ENCODE results near the gene UGCG. TPM values are rescaled to one million over a fixed set of nuclear protein-coding genes. Genes with fewer than 3 reads are reported as not detected.

Gene UGCG
- polyA plus RNA-seq (2013, experiment 1 of 2): 23.6 TPM
- polyA plus RNA-seq (2013, experiment 2 of 2): 24.2 TPM

DNA sequence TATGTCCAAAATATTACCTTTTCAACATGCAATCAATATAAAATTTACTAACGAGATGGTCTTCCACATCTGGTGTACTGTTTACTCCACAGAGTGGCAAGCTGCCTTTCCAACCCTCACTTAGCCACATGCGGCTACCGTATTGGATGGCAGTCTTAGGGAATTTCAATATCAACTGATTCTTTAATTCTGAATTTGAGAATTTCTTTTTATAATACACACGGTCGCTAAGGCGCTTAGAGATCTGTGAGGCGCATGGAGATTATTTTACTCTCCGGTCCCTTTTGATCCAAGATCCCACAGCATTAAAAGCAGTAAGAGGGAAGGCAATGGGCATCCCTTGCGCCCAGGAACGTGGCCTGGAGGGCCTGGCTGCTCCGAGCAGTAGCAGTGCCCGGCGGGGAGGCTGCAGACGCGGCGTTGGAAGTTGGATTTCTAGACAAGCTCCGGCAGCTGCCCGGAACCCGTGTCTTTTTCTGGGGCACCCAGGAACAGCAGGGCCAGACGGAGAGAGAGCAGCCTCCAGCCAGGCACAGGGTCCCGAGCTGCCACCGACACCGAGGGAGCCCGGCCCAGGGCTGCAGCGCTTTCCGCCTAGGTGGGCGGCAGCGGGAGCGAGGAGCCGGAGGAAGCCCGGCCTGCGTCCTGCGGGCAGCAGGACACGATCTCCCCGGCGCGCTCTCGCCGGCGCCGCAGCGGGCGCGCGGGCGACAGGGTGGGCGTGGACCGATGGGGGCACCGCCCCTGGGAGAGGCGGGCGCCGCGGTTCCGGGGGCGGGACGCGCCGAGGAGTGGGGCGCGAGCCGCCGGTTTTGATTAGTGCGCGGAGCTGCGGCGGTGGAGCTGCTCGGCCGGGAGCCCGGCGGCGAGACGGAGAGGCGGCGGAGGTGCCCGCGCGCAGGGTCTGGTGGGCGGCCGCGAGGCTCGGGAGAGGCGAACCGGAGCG is at the start of gene UGCG:
TSS of gene UGCG (plus strand) at position 819 of the 946 bp plus-strand sequence. CDS start 402 bp downstream, outside the sequence.
- 2% methylated on average over 55 to 74 of the region's 84 CpGs for WGBS, 2 experiments (ENCODE audit: insufficient coverage in 2 of 2)
- Histone ChIP-seq H3K4me3 (ENCODE audit: extremely low read depth, insufficient read depth, low read length, poor library complexity, severe bottlenecking) (peak within 1 kb of the TSS; percentile 74), H3K4me1 (ENCODE audit: control insufficient read depth, insufficient read depth, low read length, poor library complexity, severe bottlenecking) (peaks cover 4% of the 10 kb centered on the region), H3K27ac (ENCODE audit: low read depth, low read length, severe bottlenecking) (peak within 1 kb of the TSS; percentile 85), H3K9me3 (ENCODE audit: control insufficient read depth, low read length) (no peaks in the 10 kb centered on the region), H3K36me3 (ENCODE audit: control insufficient read depth, insufficient read depth, low read length) (no peaks in the 10 kb centered on the region)

DNA sequence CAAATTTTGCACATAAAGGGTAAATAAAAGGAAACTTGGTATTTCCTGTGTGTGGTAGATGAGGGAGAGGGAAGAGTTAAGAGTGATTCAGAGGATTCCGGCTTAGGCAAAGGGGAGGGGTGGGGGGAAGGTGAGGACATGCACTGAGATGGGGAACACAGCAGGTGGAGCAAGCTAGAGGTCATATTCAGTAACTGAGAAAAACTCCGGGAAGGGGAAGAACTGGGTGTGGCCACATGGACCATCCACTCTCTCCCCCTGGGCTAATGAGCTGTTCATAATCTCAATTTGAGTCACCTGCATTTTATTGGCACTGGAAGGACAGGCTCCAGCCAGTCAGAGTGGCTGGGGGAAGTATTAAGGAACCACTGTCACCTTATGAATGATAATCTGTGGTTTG is 45.1 kb upstream of the UGCG start:
- no peaks in the 10 kb centered on the region for H3K9me3 ChIP-seq (ENCODE audit: control insufficient read depth, low read length)
- WGBS, 2 experiments (ENCODE audit: insufficient coverage in 2 of 2): 56 to 59% methylated on average over 2 of the region's 2 CpGs
- no peak overlapping the region for H3K27ac ChIP-seq (ENCODE audit: low read depth, low read length, severe bottlenecking)
- no peak overlapping the region for H3K4me3 ChIP-seq (ENCODE audit: extremely low read depth, insufficient read depth, low read length, poor library complexity, severe bottlenecking)
- no peaks in the 10 kb centered on the region for H3K36me3 ChIP-seq (ENCODE audit: control insufficient read depth, insufficient read depth, low read length)
- no peaks in the 10 kb centered on the region for H3K4me1 ChIP-seq (ENCODE audit: control insufficient read depth, insufficient read depth, low read length, poor library complexity, severe bottlenecking)

DNA sequence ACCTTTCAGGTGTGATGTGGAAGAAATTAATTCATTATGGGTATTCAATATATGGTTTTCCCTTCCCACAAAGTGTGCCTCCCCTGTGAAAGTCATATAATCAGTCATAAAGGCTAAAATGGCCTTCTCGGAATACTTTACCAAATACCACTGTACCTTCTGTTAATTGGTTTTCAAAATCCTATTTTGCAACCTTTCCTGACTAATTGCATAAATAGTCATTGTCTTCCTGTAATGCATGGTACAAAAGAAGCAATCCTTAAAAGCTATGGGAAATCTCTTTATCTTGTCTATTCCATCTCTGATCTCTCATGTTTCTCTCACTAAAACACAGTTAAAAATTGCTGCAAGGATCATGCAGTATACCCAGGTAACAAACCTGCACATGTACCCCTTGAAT is 44.3 kb upstream of the UGCG start:
- Histone ChIP-seq H3K4me3 (ENCODE audit: extremely low read depth, insufficient read depth, low read length, poor library complexity, severe bottlenecking) (no peak overlapping the region), H3K9me3 (ENCODE audit: control insufficient read depth, low read length) (no peaks in the 10 kb centered on the region), H3K27ac (ENCODE audit: low read depth, low read length, severe bottlenecking) (no peak overlapping the region), H3K36me3 (ENCODE audit: control insufficient read depth, insufficient read depth, low read length) (no peaks in the 10 kb centered on the region), H3K4me1 (ENCODE audit: control insufficient read depth, insufficient read depth, low read length, poor library complexity, severe bottlenecking) (no peaks in the 10 kb centered on the region)
- 70 to 100% methylated on average over 1 of the region's 1 CpG for WGBS, 2 experiments (ENCODE audit: insufficient coverage in 2 of 2)

DNA sequence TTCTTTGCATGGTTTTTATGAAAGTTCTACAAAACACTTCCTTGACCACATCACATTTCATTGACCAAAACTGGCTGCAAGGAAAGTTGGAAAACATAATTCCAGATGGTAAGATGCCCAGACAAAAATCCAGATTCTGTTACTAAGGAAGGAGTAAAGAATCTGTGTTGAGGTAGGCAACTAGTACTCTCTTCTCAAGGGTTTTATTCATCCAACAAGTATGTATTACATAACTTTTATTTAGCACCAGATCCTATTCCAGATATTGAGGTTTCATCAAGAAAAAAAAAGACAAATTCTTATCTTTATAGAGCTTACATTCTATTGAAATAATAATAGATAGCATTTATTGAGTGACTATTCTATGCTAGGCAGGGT is 43.2 kb upstream of the UGCG start:
- Histone ChIP-seq H3K4me1 (ENCODE audit: control insufficient read depth, insufficient read depth, low read length, poor library complexity, severe bottlenecking) (no peaks in the 10 kb centered on the region), H3K4me3 (ENCODE audit: extremely low read depth, insufficient read depth, low read length, poor library complexity, severe bottlenecking) (no peak overlapping the region), H3K36me3 (ENCODE audit: control insufficient read depth, insufficient read depth, low read length) (no peaks in the 10 kb centered on the region), H3K27ac (ENCODE audit: low read depth, low read length, severe bottlenecking) (no peak overlapping the region), H3K9me3 (ENCODE audit: control insufficient read depth, low read length) (no peaks in the 10 kb centered on the region)

DNA sequence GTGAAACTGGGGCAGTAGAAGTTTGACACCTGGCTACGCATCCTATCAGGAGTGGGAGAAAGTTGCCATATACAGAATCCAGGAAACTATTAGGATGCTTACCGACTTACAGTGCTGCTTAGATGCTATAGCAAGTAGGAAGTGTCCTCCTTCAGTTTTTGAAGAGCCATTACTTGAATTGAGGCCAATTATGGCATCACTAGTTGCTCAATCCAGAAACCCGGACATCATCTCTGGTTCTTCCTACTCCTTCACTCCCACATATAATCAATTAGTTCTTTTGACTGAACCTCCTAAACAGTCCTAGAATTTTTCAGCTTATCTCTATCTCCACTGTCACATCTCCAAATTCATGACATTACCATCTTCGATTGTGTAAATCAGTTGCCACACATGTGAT is 41.8 kb upstream of the UGCG start:
- 91 to 96% methylated on average over 4 of the region's 4 CpGs for WGBS, 2 experiments (ENCODE audit: insufficient coverage in 2 of 2)
- Histone ChIP-seq H3K9me3 (ENCODE audit: control insufficient read depth, low read length) (no peaks in the 10 kb centered on the region), H3K4me1 (ENCODE audit: control insufficient read depth, insufficient read depth, low read length, poor library complexity, severe bottlenecking) (no peaks in the 10 kb centered on the region)

DNA sequence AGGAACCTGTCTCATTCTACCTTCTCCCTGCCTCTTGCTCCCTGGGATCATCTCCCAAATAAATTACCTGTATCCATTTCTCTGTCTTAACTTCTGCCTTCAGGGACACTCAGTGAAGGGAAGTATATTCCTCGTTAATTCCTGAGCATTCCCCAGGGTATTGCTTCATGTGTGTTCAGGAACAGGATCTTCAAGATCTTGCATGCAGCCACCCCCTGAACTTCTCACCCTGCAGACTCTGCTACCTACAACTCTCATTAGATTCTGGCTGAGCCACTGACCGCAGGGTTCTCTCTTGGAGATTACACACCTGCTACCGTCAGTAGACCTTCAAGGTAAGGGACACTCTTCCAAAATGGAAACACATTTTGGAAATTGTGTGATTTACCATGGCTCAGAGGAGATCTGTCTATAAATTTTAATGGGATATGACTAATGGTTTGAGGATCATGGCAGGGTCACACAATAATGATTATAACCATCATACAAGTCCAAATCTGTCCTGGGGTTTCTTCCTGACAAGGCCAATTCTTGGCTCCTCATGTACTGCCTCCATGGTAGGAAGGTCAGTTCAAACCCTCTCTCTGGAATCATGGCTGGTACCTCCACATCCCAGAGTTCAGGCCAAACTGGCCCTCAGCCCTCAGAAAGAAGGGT is 38.9 kb upstream of the UGCG start:
- 100% methylated on average over 2 to 3 of the region's 3 CpGs for WGBS, 2 experiments (ENCODE audit: insufficient coverage in 2 of 2)
- Histone ChIP-seq H3K4me3 (ENCODE audit: extremely low read depth, insufficient read depth, low read length, poor library complexity, severe bottlenecking) (no peak overlapping the region), H3K9me3 (ENCODE audit: control insufficient read depth, low read length) (no peaks in the 10 kb centered on the region), H3K36me3 (ENCODE audit: control insufficient read depth, insufficient read depth, low read length) (no peaks in the 10 kb centered on the region), H3K27ac (ENCODE audit: low read depth, low read length, severe bottlenecking) (no peak overlapping the region), H3K4me1 (ENCODE audit: control insufficient read depth, insufficient read depth, low read length, poor library complexity, severe bottlenecking) (no peaks in the 10 kb centered on the region)

More for the DNA sequence above, 41.8 kb upstream of the UGCG start:
- no peaks in the 10 kb centered on the region for H3K36me3 ChIP-seq (ENCODE audit: control insufficient read depth, insufficient read depth, low read length)
- H3K27ac ChIP-seq (ENCODE audit: low read depth, low read length, severe bottlenecking): no peak overlapping the region
- H3K4me3 ChIP-seq (ENCODE audit: extremely low read depth, insufficient read depth, low read length, poor library complexity, severe bottlenecking): no peak overlapping the region

DNA sequence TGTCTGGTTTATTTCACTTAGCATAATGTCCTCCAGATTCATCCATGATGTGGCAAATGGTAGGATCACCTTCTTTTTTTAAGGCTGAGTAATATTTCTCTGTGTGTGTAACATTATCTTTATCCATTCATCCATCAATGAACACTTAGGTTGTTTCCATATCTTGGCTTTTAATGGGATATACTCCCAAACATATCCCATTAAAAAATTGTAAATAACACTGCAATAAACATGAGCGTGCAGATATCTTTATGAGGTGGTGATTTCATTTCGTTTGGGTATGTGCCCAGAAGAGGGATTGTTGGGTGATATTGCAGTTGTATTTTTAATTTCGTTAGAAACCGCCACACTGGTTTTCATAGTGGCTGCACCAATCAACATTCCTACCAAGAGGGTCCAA is 36.2 kb upstream of the UGCG start:
- WGBS, 2 experiments (ENCODE audit: insufficient coverage in 2 of 2): 100% methylated on average over 1 of the region's 4 CpGs; no CpG with 5 or more reads in 1 of the 2 experiments
- Histone ChIP-seq H3K4me1 (ENCODE audit: control insufficient read depth, insufficient read depth, low read length, poor library complexity, severe bottlenecking) (no peaks in the 10 kb centered on the region), H3K4me3 (ENCODE audit: extremely low read depth, insufficient read depth, low read length, poor library complexity, severe bottlenecking) (no peak overlapping the region), H3K36me3 (ENCODE audit: control insufficient read depth, insufficient read depth, low read length) (no peaks in the 10 kb centered on the region), H3K27ac (ENCODE audit: low read depth, low read length, severe bottlenecking) (no peak overlapping the region), H3K9me3 (ENCODE audit: control insufficient read depth, low read length) (no peaks in the 10 kb centered on the region)

DNA sequence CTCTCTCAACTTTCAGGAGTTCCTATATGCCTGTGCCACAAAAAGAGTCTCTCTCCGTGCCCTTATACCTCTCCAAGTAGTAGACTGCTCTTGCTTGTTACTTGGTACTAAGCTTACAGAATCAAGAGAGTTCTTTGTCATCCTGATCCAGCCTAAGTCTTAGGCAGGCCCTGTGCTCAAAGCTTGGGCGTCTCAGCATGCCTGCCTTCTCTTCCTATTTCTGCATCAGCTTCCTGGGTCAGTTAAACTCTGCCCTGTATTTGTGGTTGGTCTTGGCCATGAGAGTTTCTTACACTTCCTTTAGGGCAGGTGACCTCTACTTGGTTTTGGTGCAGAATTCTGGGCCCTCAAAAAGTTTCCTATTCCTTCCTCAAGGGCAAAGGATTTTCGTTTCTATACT is 33.0 kb upstream of the UGCG start:
- Histone ChIP-seq H3K27ac (ENCODE audit: low read depth, low read length, severe bottlenecking) (no peak overlapping the region), H3K4me3 (ENCODE audit: extremely low read depth, insufficient read depth, low read length, poor library complexity, severe bottlenecking) (no peak overlapping the region), H3K4me1 (ENCODE audit: control insufficient read depth, insufficient read depth, low read length, poor library complexity, severe bottlenecking) (no peaks in the 10 kb centered on the region), H3K9me3 (ENCODE audit: control insufficient read depth, low read length) (no peaks in the 10 kb centered on the region), H3K36me3 (ENCODE audit: control insufficient read depth, insufficient read depth, low read length) (no peaks in the 10 kb centered on the region)
- WGBS, 2 experiments (ENCODE audit: insufficient coverage in 2 of 2): 86 to 100% methylated on average over 2 to 3 of the region's 3 CpGs

DNA sequence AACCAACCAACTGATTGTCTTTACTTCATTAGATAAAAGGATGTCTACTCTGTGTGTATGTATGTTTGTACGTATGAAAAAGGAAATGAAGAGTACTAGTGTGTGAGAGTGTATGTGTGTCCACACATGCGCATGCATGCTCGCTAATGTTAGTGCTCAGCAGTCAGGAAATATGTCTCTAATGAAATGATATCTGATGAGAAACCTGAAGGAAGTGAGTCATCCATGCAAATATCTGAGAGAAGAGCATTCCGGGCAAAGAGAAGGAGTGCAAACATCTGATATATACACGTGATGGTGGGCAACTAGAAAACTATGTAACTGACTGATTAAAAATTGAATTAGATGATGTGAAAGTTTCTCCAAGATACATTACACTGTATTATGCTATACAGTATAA is 29.6 kb upstream of the UGCG start:
- WGBS, 2 experiments (ENCODE audit: insufficient coverage in 2 of 2): 84 to 95% methylated on average over 3 to 4 of the region's 5 CpGs
- Histone ChIP-seq H3K9me3 (ENCODE audit: control insufficient read depth, low read length) (no peaks in the 10 kb centered on the region), H3K36me3 (ENCODE audit: control insufficient read depth, insufficient read depth, low read length) (no peaks in the 10 kb centered on the region), H3K27ac (ENCODE audit: low read depth, low read length, severe bottlenecking) (no peak overlapping the region), H3K4me3 (ENCODE audit: extremely low read depth, insufficient read depth, low read length, poor library complexity, severe bottlenecking) (no peak overlapping the region), H3K4me1 (ENCODE audit: control insufficient read depth, insufficient read depth, low read length, poor library complexity, severe bottlenecking) (peaks cover 3% of the 10 kb centered on the region)

DNA sequence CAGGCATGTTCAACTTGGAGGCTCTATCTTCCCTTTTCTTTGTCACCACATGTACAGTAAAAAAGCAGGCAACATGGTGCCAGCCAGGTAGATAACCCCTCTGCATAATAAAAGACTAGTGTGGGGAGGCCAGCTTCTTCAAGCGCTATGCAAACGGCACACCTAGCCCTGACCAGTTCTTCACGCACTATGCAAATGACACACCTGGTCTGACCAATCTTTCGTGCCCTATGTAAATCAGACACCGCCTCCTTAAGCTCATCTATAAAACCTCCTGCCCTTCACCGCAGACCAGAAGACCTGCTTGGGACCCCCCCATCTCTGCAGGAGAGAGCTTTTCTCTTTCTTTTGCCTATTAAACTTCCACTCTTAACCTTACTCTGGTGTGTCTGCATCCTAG is 28.1 kb upstream of the UGCG start:
- H3K36me3 ChIP-seq (ENCODE audit: control insufficient read depth, insufficient read depth, low read length): no peaks in the 10 kb centered on the region
- no peak overlapping the region for H3K4me3 ChIP-seq (ENCODE audit: extremely low read depth, insufficient read depth, low read length, poor library complexity, severe bottlenecking)
- 87 to 96% methylated on average over 6 of the region's 6 CpGs for WGBS, 2 experiments (ENCODE audit: insufficient coverage in 2 of 2)
- H3K9me3 ChIP-seq (ENCODE audit: control insufficient read depth, low read length): no peaks in the 10 kb centered on the region
- no peak overlapping the region for H3K27ac ChIP-seq (ENCODE audit: low read depth, low read length, severe bottlenecking)
- H3K4me1 ChIP-seq (ENCODE audit: control insufficient read depth, insufficient read depth, low read length, poor library complexity, severe bottlenecking): peaks cover 3% of the 10 kb centered on the region
